ENCODE measurements around the gene GPBAR1. TPM values are rescaled to one million over a fixed set of nuclear protein-coding genes. Genes with fewer than 3 reads are reported as not detected.

Gene GPBAR1
- total RNA-seq, 2 experiments from 2014 or later: 0.11 to 0.40 TPM

DNA sequence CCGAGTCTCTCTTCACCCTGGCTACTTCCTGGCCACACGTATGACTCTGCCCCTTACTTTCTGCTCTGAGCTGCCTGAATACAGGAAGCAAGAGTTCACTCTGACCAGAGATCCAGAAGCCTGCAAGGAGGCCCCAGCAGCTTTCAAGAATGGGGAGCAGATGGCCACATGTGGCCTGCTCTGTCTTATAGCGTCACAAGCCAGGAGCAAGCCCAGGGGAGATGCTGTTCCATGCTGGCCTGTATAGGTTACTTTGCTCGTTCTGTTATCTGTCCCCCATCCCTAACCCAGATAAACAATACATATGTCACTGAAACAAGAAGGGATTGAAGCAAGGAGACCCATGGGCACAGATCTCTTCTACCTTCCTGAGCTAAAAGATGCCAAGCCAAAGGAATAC is 13.8 kb downstream of the GPBAR1 start:
- ChIA-PET CTCF (interaction anchor here (0.8 to 7.4 kb wide), 7 partner anchors 13 to 119 kb away, joined by 3 to 205 read pairs (median 4); partner anchors contain the start of genes CATIP and TMBIM1), POLR2A (interaction anchor here (1.1 to 1.3 kb wide), 2 partner anchors 11 to 12 kb away, joined by 3 to 4 read pairs; no protein-coding TSS in a partner anchor)
- DNase-seq: no peak
- no peaks in the 10 kb centered on the region for H3K27me3 Mint-ChIP-seq
- no peaks in the 10 kb centered on the region for H3K9me3 Mint-ChIP-seq (ENCODE audit: low read depth)
- H3K4me1 Mint-ChIP-seq: peaks cover 20% of the 10 kb centered on the region
- H3K36me3 Mint-ChIP-seq (ENCODE audit: low read depth): peaks cover 41% of the 10 kb centered on the region
- no peak overlapping the region for H3K4me3 Mint-ChIP-seq
- no peak overlapping the region for H3K27ac Mint-ChIP-seq
- ATAC-seq: no peak
- intact Hi-C loops (cut with DNase I, micrococcal nuclease): loop anchor here (5.0 kb wide), 2 partner anchors 1113 to 1862 kb away; partner anchors contain the start of genes DNPEP (in 1 of the 2) and SMARCAL1 (in 1 of the 2)

DNA sequence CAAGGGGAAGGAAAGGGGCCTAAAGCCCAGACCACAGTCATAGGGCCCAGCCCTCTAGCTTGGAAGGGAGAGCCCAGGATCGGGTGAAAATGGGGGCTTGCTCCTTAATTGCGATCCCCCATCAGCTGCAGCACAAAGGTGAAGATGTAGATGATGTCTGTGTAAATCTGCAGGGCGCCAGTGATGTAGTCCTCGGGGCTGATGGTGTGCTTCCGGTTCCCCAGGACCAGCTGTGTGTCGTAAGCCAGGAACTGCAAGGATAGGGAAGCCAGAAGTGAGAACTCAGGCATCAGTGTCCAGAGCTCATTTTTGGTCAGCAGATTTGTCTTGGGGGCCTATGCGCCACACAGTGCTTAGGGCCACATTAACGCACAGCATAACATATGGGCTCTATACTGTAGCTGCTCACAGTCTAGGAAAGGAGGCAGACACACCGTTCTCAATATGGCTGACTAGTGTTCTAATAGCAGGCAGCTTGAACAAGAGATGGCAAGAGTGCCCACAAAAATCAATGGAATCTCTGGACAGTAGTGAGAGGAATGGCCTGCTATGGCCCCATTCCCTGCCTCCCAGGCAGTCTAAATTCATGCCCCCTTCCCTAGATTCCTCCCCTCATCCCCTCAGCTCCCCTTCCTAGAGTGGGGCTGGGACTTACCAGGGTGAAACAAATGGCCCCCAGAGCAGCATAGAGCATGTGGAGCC is 14.7 kb downstream of the GPBAR1 start:
- ATAC-seq (no peak), DNase-seq (no peak)
- no peak overlapping the region for H3K4me3 Mint-ChIP-seq
- peaks cover 49% of the 10 kb centered on the region for H3K36me3 Mint-ChIP-seq (ENCODE audit: low read depth)
- no peaks in the 10 kb centered on the region for H3K9me3 Mint-ChIP-seq (ENCODE audit: low read depth)
- H3K4me1 Mint-ChIP-seq: peaks cover 20% of the 10 kb centered on the region
- ChIA-PET CTCF (interaction anchor here (0.8 to 7.4 kb wide), 9 partner anchors 12 to 118 kb away, joined by 3 to 205 read pairs (median 4); partner anchors contain the start of genes CATIP and TMBIM1), POLR2A (interaction anchor here (0.6 to 1.4 kb wide), 4 partner anchors 10 to 236 kb away, joined by 3 to 4 read pairs (median 3); no protein-coding TSS in a partner anchor)
- H3K27ac Mint-ChIP-seq: no peak overlapping the region
- intact Hi-C loops (cut with DNase I, micrococcal nuclease): no loop called here
- no peaks in the 10 kb centered on the region for H3K27me3 Mint-ChIP-seq

DNA sequence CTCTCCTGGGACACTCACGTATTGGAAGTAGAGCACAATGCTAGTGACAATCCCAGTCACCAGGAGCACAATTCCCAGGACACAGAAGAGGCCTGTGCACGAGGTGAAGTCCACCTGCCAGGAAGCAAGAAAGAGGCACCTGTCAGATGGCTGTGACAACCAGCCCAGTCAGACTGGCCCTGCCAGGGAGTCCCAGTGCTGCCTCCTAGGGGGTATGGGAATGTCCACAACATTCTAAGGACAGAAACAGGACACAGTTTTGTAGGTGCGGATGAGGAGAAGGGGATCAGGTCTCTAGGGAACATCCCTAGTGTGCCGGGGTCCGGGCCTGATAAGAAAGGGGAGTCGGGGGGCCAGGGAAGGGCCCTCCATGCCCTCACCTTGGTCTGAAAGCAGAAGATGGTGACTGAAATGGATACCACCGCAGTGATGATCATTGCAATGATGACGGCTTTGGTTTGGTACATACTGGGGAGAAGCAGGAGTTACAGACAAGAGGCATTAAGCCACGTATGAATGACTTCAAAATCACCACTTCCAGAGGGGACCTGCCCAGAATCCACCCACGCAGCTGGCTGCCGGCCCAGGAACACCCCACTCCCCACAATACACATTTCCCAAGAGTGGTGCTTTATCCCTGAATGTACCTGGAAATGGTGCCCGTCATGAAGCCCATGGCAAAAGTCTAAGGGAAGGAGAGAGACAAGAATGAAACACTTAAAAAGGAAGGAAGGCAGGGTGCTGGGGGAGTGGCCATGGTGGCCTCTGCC is 16.4 kb downstream of the GPBAR1 start:
- CTCF ChIA-PET: interaction anchor here (0.6 to 7.4 kb wide), 2 partner anchors 10 to 57 kb away, joined by 4 to 205 read pairs; partner anchors contain the start of gene TMBIM1
- DNase-seq (no peak), ATAC-seq (no peak)
- Mint-ChIP-seq H3K36me3 (ENCODE audit: low read depth) (peaks cover 50% of the 10 kb centered on the region), H3K4me3 (no peak overlapping the region), H3K4me1 (peaks cover 10% of the 10 kb centered on the region), H3K27me3 (no peaks in the 10 kb centered on the region), H3K9me3 (ENCODE audit: low read depth) (no peaks in the 10 kb centered on the region), H3K27ac (peak overlapping the region; percentile 37)
- POLR2A ChIA-PET: no interaction called here
- intact Hi-C loops (cut with DNase I, micrococcal nuclease): no loop called here

DNA sequence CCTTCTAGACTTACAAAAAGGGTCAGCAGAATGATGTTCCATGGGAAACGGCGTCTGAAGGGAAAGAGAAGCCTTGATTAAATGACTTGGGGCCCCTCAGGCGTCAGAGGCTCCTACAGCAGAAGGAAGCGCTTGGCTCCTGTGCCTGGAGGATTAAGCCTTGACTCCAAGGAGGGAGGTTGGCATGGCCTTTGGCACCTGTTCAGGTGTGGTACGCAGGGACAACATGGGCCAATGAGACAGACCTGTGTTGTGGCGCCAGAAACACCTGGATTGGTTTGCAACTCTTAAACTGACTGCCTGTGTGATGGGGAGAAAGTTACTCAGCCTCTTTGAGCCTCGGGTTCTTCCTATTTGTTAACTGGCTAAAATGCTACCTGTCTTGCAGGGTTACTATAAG is 17.1 kb downstream of the GPBAR1 start:
- Mint-ChIP-seq H3K27me3 (no peaks in the 10 kb centered on the region), H3K9me3 (ENCODE audit: low read depth) (no peaks in the 10 kb centered on the region), H3K4me3 (no peak overlapping the region), H3K4me1 (peaks cover 9% of the 10 kb centered on the region), H3K27ac (no peak overlapping the region), H3K36me3 (ENCODE audit: low read depth) (peaks cover 50% of the 10 kb centered on the region)
- ChIA-PET CTCF (no interaction called here), POLR2A (no interaction called here)
- ATAC-seq (no peak), DNase-seq (no peak)
- intact Hi-C loops (cut with DNase I, micrococcal nuclease): no loop called here

DNA sequence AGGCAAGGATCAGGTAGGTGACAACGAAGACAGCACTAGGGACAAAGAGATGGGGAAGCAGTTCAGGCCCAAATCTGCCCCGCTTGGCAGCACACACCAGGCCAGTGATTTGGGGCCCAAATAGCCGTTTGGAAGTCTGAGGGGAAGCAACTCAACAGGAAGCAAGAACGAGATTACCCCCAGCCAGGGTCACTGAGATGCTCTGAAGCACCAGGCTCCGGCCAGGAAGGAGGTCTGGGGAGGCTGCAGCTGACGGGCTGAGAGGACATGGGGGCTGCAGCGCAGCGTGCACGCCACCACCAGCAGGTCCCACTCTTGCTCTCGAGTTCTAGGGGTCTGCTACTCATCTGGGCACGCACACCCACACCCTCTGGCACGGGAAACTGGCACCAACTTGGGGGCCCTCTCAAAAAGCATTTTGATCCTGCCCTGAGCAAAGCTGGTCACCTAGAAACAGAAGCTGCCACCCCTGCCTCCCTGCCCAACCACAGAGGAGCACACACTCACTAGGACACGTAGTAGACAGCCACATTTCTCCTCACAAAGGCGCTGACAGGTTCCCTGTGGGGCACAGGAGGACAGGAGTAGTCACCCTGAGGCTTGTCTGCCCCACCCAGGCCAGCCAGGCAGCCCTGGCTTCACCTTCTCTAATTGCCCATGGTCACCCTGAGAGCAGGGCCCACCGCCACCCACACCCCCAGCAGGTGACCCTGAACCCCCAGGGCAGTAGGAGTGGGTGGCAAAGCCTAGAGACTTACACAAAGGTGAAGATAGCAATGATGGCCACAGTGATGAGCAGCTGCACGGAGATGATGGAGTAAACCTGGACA is 17.9 kb downstream of the GPBAR1 start:
- no peak for DNase-seq
- H3K36me3 Mint-ChIP-seq (ENCODE audit: low read depth): peaks cover 48% of the 10 kb centered on the region
- peak overlapping the region; percentile 19 for H3K27ac Mint-ChIP-seq
- intact Hi-C loops (cut with DNase I, micrococcal nuclease): no loop called here
- POLR2A ChIA-PET: no interaction called here
- H3K27me3 Mint-ChIP-seq: no peaks in the 10 kb centered on the region
- no peak overlapping the region for H3K4me3 Mint-ChIP-seq
- H3K9me3 Mint-ChIP-seq (ENCODE audit: low read depth): no peaks in the 10 kb centered on the region
- CTCF ChIA-PET: interaction anchor here (0.6 kb wide), 1 partner anchor 106 kb away, joined by 3 read pairs; no protein-coding TSS in a partner anchor
- ATAC-seq: no peak
- H3K4me1 Mint-ChIP-seq: peaks cover 15% of the 10 kb centered on the region

DNA sequence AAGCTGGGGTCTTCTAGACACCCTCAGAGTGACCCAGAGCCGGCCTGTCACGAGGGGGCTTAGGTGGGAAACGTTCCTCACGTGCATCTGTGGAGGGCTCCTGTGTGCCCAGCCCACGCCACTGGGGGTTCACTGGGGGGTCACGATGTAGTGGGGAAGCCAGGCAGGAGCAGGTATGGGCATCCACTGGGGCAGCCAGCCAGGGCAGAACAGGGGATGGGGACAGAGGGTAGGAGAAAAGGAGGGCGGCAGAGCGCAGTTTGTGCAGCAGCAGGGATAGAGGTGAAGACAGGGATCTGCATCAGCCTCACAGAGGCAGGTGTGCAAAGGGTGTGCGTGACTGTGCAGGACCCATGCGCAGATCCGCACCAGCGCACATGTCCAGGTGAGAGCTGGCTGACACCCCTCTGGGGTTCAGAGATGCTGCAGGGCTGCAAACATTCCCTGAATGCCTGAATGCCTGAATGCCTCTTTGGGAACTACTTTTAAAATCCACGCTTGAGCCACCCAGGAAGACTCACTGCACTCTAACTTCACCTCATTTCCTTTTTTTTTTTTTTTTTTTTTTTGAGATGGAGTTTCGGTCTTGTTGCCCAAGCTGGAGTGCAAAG is 19.6 kb downstream of the GPBAR1 start:
- POLR2A ChIA-PET: no interaction called here
- no peaks in the 10 kb centered on the region for H3K9me3 Mint-ChIP-seq (ENCODE audit: low read depth)
- no peak overlapping the region for H3K4me3 Mint-ChIP-seq
- intact Hi-C loops (cut with DNase I, micrococcal nuclease): no loop called here
- no peak overlapping the region for H3K27ac Mint-ChIP-seq
- ATAC-seq: no peak
- no peak for DNase-seq
- peaks cover 38% of the 10 kb centered on the region for H3K36me3 Mint-ChIP-seq (ENCODE audit: low read depth)
- CTCF ChIA-PET: interaction anchor here (0.7 to 13.7 kb wide), 2 partner anchors 7 to 116 kb away, joined by 3 to 205 read pairs; partner anchors contain the start of genes AAMP and PNKD
- no peaks in the 10 kb centered on the region for H3K27me3 Mint-ChIP-seq
- H3K4me1 Mint-ChIP-seq: peaks cover 31% of the 10 kb centered on the region

DNA sequence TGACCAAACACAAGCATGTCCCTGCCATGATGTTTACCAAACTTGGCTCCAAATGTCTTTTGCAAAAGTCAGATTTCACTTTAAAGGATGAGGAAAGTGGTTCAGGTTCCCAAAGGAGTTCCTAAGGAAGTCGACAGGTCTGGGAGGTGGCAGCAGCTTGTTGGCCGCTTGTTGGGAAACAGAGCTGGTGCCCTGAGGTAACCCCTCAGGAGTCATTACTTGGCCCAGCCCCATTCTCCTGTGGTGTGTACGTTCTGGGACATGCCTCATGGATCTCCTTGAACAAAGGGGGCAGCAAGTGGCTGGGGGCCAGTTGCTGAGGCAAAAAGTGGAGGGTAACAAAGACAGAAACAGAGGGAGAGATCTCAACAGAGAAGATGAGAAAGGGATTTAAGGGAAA is 20.6 kb downstream of the GPBAR1 start:
- Mint-ChIP-seq H3K9me3 (ENCODE audit: low read depth) (no peaks in the 10 kb centered on the region), H3K4me1 (peaks cover 42% of the 10 kb centered on the region), H3K27me3 (no peaks in the 10 kb centered on the region), H3K36me3 (ENCODE audit: low read depth) (peaks cover 37% of the 10 kb centered on the region), H3K4me3 (no peak overlapping the region), H3K27ac (peak overlapping the region; percentile 69)
- POLR2A ChIA-PET: no interaction called here
- no peak for ATAC-seq
- intact Hi-C loops (cut with DNase I, micrococcal nuclease): no loop called here
- DNase-seq: no peak
- CTCF ChIA-PET: interaction anchor here (0.8 to 13.7 kb wide), 3 partner anchors 8 to 113 kb away, joined by 3 to 205 read pairs (median 10); partner anchors contain the start of genes AAMP, PNKD and TMBIM1

DNA sequence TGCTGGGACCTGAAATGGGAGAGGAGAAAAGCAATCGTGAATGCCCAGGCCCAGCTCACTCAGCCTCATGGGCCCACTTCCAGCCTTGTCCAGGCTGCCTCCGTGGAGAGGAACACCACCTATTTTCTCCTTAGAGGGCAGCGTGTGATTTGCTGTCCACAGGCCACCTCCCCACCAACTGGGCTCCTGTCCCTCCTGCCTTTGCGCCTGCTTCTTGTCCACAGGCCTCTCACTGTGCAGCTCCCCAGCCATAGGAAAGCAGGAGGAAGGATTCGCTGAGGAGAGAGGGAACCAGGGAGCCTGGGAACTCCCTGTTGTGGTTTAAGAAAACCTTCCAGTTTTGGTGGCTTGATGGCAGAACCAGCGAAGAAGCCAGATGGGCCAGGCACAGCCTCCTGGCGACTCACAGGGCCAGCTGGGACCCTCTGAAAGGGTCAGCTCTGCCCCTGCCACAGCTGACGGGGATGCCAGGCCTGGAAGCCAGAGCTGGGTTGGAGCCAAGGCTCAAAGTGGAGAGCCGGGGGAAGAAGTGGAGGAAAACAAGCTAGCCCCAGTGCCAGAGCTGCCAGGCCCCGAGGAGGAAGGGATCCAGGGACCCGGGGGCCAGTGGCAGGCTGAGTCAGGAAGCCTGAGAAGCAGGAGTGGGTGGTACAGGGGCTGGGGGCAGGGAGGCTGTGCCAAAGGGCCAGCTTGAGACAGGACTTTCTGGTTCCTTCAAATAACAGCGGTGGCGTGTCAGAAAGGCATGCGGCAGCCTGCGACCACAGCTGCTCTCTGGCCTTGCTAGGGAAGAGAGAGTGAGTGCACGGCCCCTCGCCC is 21.6 kb downstream of the GPBAR1 start:
- intact Hi-C loops (cut with DNase I, micrococcal nuclease): no loop called here
- Mint-ChIP-seq H3K27me3 (no peaks in the 10 kb centered on the region), H3K27ac (peak overlapping the region; percentile 65), H3K4me3 (no peak overlapping the region), H3K4me1 (peaks cover 51% of the 10 kb centered on the region), H3K9me3 (ENCODE audit: low read depth) (no peaks in the 10 kb centered on the region), H3K36me3 (ENCODE audit: low read depth) (peaks cover 28% of the 10 kb centered on the region)
- POLR2A ChIA-PET: no interaction called here
- CTCF ChIA-PET: interaction anchor here (0.6 to 13.7 kb wide), 4 partner anchors 9 to 112 kb away, joined by 3 to 205 read pairs (median 6); partner anchors contain the start of genes AAMP, PNKD and TMBIM1
- DNase-seq (no peak), ATAC-seq (no peak)

DNA sequence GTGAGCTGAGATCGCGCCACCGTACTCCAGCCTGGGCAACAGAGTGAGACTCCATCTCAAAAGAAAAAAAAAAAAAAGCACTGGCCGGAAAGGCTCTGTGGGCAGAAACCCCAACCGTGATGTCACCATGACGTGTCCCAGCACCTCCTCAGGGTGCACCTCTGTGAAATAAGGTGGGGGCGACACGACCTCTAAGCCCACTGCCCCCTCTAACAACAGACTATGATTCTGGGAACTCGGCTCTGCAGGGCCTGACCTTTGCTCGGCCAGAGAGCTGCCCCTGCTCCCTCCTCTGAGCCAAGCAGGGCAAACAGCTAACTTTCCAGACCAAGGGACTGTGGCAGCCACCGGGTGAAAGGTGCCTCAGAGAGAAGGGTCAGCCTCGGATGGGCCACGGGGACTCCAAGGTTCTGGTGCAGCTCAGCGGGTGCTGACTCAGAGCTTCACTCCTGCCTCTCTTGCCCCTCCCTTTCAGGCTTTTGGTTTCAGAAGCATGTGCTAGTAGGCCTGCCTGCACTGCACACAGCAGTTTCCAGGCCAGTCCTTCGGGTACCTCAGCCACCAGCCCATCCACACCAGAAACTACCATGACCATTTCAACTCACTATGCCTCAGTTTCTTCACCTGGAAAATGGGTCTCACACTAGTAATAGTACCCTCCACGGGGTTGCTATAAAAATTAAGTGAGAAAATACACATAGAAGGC is 23.4 kb downstream of the GPBAR1 start:
- Mint-ChIP-seq H3K27ac (peak overlapping the region; percentile 99), H3K36me3 (ENCODE audit: low read depth) (peaks cover 23% of the 10 kb centered on the region), H3K27me3 (no peaks in the 10 kb centered on the region), H3K4me1 (peaks cover 67% of the 10 kb centered on the region), H3K4me3 (peak overlapping the region; percentile 80), H3K9me3 (ENCODE audit: low read depth) (no peaks in the 10 kb centered on the region)
- ChIA-PET POLR2A (interaction anchor here (0.6 to 1.1 kb wide), 3 partner anchors 12 to 1779 kb away, joined by 3 read pairs; no protein-coding TSS in a partner anchor), CTCF (interaction anchor here (0.6 to 13.7 kb wide), 3 partner anchors 11 to 1788 kb away, joined by 3 to 205 read pairs (median 4); partner anchors contain the start of genes AAMP and PNKD)
- intact Hi-C loops (cut with DNase I, micrococcal nuclease): no loop called here
- peak; percentile 81 for DNase-seq
- peak; percentile 56 for ATAC-seq
